Measurements from ENCODE around the gene CACNA2D1.
"Not testable (repeated sequence)": the region's sequence is repeated elsewhere in the genome, so short reads cannot be mapped to it uniquely, and the experiment has no call there.

Gene CACNA2D1

GRCh38 chr7:82021036-82021435 lies 422.5 kb downstream of the CACNA2D1 start:
- no peak for FAIRE-seq

GRCh38 chr7:82019551-82020475 lies 423.8 kb downstream of the CACNA2D1 start:
- no peak for FAIRE-seq

- no peak for FAIRE-seq
Measured at GRCh38 chr7:82018226-82018625, 425.4 kb downstream of the CACNA2D1 start.

GRCh38 chr7:82017334-82017943 lies 426.1 kb downstream of the CACNA2D1 start:
- FAIRE-seq: peak; percentile 97

- no peak for FAIRE-seq
Measured at GRCh38 chr7:82015751-82016150, 427.8 kb downstream of the CACNA2D1 start.

GRCh38 chr7:82014574-82014973 lies 429.0 kb downstream of the CACNA2D1 start:
- FAIRE-seq: not testable (repeated sequence)

GRCh38 chr7:82012453-82012852 lies 431.1 kb downstream of the CACNA2D1 start:
- FAIRE-seq: no peak

GRCh38 chr7:82010416-82010815 lies 433.2 kb downstream of the CACNA2D1 start:
- FAIRE-seq: no peak

- no peak for FAIRE-seq
Measured at GRCh38 chr7:82007315-82007714, 436.3 kb downstream of the CACNA2D1 start.

- FAIRE-seq: no peak
Measured at GRCh38 chr7:82005056-82005455, 438.5 kb downstream of the CACNA2D1 start.

- no peak for FAIRE-seq
Measured at GRCh38 chr7:81993186-81993585, 450.4 kb downstream of the CACNA2D1 start.

- FAIRE-seq: no peak
Measured at GRCh38 chr7:81990395-81990794, 453.2 kb downstream of the CACNA2D1 start.

- no peak for FAIRE-seq
Measured at GRCh38 chr7:81986723-81987470, 456.7 kb downstream of the CACNA2D1 start.

- no peak for FAIRE-seq
Measured at GRCh38 chr7:81983406-81983805, 460.2 kb downstream of the CACNA2D1 start.

GRCh38 chr7:81973117-81973516 lies 470.5 kb downstream of the CACNA2D1 start:
- FAIRE-seq: no peak

GRCh38 chr7:81960026-81960425 lies 483.6 kb downstream of the CACNA2D1 start:
- no peak for FAIRE-seq

GRCh38 chr7:81957517-81957916 lies 486.1 kb downstream of the CACNA2D1 start:
- FAIRE-seq: no peak

- no peak for FAIRE-seq
Measured at GRCh38 chr7:81956520-81956919, 487.1 kb downstream of the CACNA2D1 start.

- no peak for FAIRE-seq
Measured at GRCh38 chr7:81949306-81949705, 494.3 kb downstream of the CACNA2D1 start.

GRCh38 chr7:81944058-81944457 lies 499.5 kb downstream of the CACNA2D1 start:
- no peak for FAIRE-seq

GRCh38 chr7:81937091-81937490 lies 506.5 kb downstream of the CACNA2D1 start:
- no peak for FAIRE-seq

- FAIRE-seq: no peak
Measured at GRCh38 chr7:81934596-81935301, 508.8 kb downstream of the CACNA2D1 start.

- FAIRE-seq: no peak
Measured at GRCh38 chr7:81932936-81933335, 510.6 kb downstream of the CACNA2D1 start.
